ENCODE measurements around the gene S100A14.
A peak's percentile ranks its signal among the peaks of the same experiment; 100 is the strongest.
"Not testable (repeated sequence)": the region's sequence is repeated elsewhere in the genome, so short reads cannot be mapped to it uniquely, and the experiment has no call there.

Gene S100A14

GRCh38 chr1:153578936-153579335 lies 37.2 kb downstream of the S100A14 start:
- Histone ChIP-seq H3K9me3 (ENCODE audit: control insufficient read depth, insufficient read depth, low read length) (no peaks in the 10 kb centered on the region), H3K36me3 (ENCODE audit: insufficient read depth, low read length) (no peaks in the 10 kb centered on the region), H3K9ac (ENCODE audit: low read depth, low read length) (no peak overlapping the region), H3K4me1 (ENCODE audit: insufficient read depth, low read length) (peaks cover 15% of the 10 kb centered on the region)

- H3K4me1 ChIP-seq (ENCODE audit: insufficient read depth, low read length): peaks cover 15% of the 10 kb centered on the region
- no peak overlapping the region for H3K9ac ChIP-seq (ENCODE audit: low read depth, low read length)
- no peaks in the 10 kb centered on the region for H3K36me3 ChIP-seq (ENCODE audit: insufficient read depth, low read length)
- H3K9me3 ChIP-seq (ENCODE audit: control insufficient read depth, insufficient read depth, low read length): no peaks in the 10 kb centered on the region
Measured at GRCh38 chr1:153578490-153578889, 37.6 kb downstream of the S100A14 start.

- Histone ChIP-seq H3K36me3 (ENCODE audit: insufficient read depth, low read length) (no peaks in the 10 kb centered on the region), H3K9me3 (ENCODE audit: control insufficient read depth, insufficient read depth, low read length) (no peaks in the 10 kb centered on the region), H3K9ac (ENCODE audit: low read depth, low read length) (no peak overlapping the region), H3K4me1 (ENCODE audit: insufficient read depth, low read length) (peaks cover 15% of the 10 kb centered on the region)
Measured at GRCh38 chr1:153577624-153578051, 38.5 kb downstream of the S100A14 start.

GRCh38 chr1:153577138-153577537 lies 39.0 kb downstream of the S100A14 start:
- no peak overlapping the region for H3K9ac ChIP-seq (ENCODE audit: low read depth, low read length)
- H3K36me3 ChIP-seq (ENCODE audit: insufficient read depth, low read length): no peaks in the 10 kb centered on the region
- H3K4me1 ChIP-seq (ENCODE audit: insufficient read depth, low read length): peaks cover 15% of the 10 kb centered on the region
- no peaks in the 10 kb centered on the region for H3K9me3 ChIP-seq (ENCODE audit: control insufficient read depth, insufficient read depth, low read length)

GRCh38 chr1:153575497-153575896 lies 40.6 kb downstream of the S100A14 start:
- H3K36me3 ChIP-seq (ENCODE audit: insufficient read depth, low read length); H3K9ac ChIP-seq (ENCODE audit: low read depth, low read length); H3K9me3 ChIP-seq (ENCODE audit: control insufficient read depth, insufficient read depth, low read length): not testable (repeated sequence)
- peaks cover 15% of the 10 kb centered on the region for H3K4me1 ChIP-seq (ENCODE audit: insufficient read depth, low read length)

GRCh38 chr1:153575081-153575491 lies 41.0 kb downstream of the S100A14 start:
- not testable (repeated sequence) for H3K9ac ChIP-seq (ENCODE audit: low read depth, low read length); H3K36me3 ChIP-seq (ENCODE audit: insufficient read depth, low read length); H3K9me3 ChIP-seq (ENCODE audit: control insufficient read depth, insufficient read depth, low read length)
- H3K4me1 ChIP-seq (ENCODE audit: insufficient read depth, low read length): peaks cover 15% of the 10 kb centered on the region

- Histone ChIP-seq H3K36me3 (ENCODE audit: insufficient read depth, low read length) (no peaks in the 10 kb centered on the region), H3K9me3 (ENCODE audit: control insufficient read depth, insufficient read depth, low read length) (no peaks in the 10 kb centered on the region), H3K4me1 (ENCODE audit: insufficient read depth, low read length) (peaks cover 6% of the 10 kb centered on the region), H3K9ac (ENCODE audit: low read depth, low read length) (no peak overlapping the region)
Measured at GRCh38 chr1:153573351-153573750, 42.8 kb downstream of the S100A14 start.

- Histone ChIP-seq H3K9ac (ENCODE audit: low read depth, low read length) (no peak overlapping the region), H3K36me3 (ENCODE audit: insufficient read depth, low read length) (no peaks in the 10 kb centered on the region), H3K9me3 (ENCODE audit: control insufficient read depth, insufficient read depth, low read length) (no peaks in the 10 kb centered on the region), H3K4me1 (ENCODE audit: insufficient read depth, low read length) (peaks cover 8% of the 10 kb centered on the region)
Measured at GRCh38 chr1:153572569-153573015, 43.5 kb downstream of the S100A14 start.

- H3K9ac ChIP-seq (ENCODE audit: low read depth, low read length): no peak overlapping the region
Measured at GRCh38 chr1:153571706-153572105, 44.4 kb downstream of the S100A14 start.

GRCh38 chr1:153570874-153571273 lies 45.3 kb downstream of the S100A14 start:
- peaks cover 19% of the 10 kb centered on the region for H3K4me1 ChIP-seq (ENCODE audit: insufficient read depth, low read length)
- H3K36me3 ChIP-seq (ENCODE audit: insufficient read depth, low read length): no peaks in the 10 kb centered on the region
- H3K9me3 ChIP-seq (ENCODE audit: control insufficient read depth, insufficient read depth, low read length): no peaks in the 10 kb centered on the region
- H3K9ac ChIP-seq (ENCODE audit: low read depth, low read length): no peak overlapping the region

More at GRCh38 chr1:153571706-153572105, 44.4 kb downstream of the S100A14 start:
- Histone ChIP-seq H3K36me3 (ENCODE audit: insufficient read depth, low read length) (no peaks in the 10 kb centered on the region), H3K9me3 (ENCODE audit: control insufficient read depth, insufficient read depth, low read length) (no peaks in the 10 kb centered on the region), H3K4me1 (ENCODE audit: insufficient read depth, low read length) (peaks cover 15% of the 10 kb centered on the region)

- Histone ChIP-seq H3K9me3 (ENCODE audit: control insufficient read depth, insufficient read depth, low read length) (no peaks in the 10 kb centered on the region), H3K36me3 (ENCODE audit: insufficient read depth, low read length) (no peaks in the 10 kb centered on the region), H3K4me1 (ENCODE audit: insufficient read depth, low read length) (peaks cover 27% of the 10 kb centered on the region), H3K9ac (ENCODE audit: low read depth, low read length) (no peak overlapping the region)
Measured at GRCh38 chr1:153569465-153569864, 46.7 kb downstream of the S100A14 start.

GRCh38 chr1:153568367-153569099 lies 47.6 kb downstream of the S100A14 start:
- Histone ChIP-seq H3K9me3 (ENCODE audit: control insufficient read depth, insufficient read depth, low read length) (no peaks in the 10 kb centered on the region), H3K4me1 (ENCODE audit: insufficient read depth, low read length) (peaks cover 27% of the 10 kb centered on the region), H3K36me3 (ENCODE audit: insufficient read depth, low read length) (no peaks in the 10 kb centered on the region), H3K9ac (ENCODE audit: low read depth, low read length) (peak overlapping the region; percentile 40)

GRCh38 chr1:153567621-153568366 lies 48.3 kb downstream of the S100A14 start:
- Histone ChIP-seq H3K36me3 (ENCODE audit: insufficient read depth, low read length) (no peaks in the 10 kb centered on the region), H3K9ac (ENCODE audit: low read depth, low read length) (peak overlapping the region; percentile 40), H3K4me1 (ENCODE audit: insufficient read depth, low read length) (peaks cover 27% of the 10 kb centered on the region), H3K9me3 (ENCODE audit: control insufficient read depth, insufficient read depth, low read length) (no peaks in the 10 kb centered on the region)

- H3K9ac ChIP-seq (ENCODE audit: low read depth, low read length): peak overlapping the region; percentile 31; the same call in 1 of the 2 replicates
Measured at GRCh38 chr1:153566414-153567371, 49.4 kb downstream of the S100A14 start.

More at GRCh38 chr1:153566414-153567371, 49.4 kb downstream of the S100A14 start:
- no peaks in the 10 kb centered on the region for H3K36me3 ChIP-seq (ENCODE audit: insufficient read depth, low read length)
- H3K9me3 ChIP-seq (ENCODE audit: control insufficient read depth, insufficient read depth, low read length): no peaks in the 10 kb centered on the region
- H3K4me1 ChIP-seq (ENCODE audit: insufficient read depth, low read length): peaks cover 27% of the 10 kb centered on the region

Data from ES-I3 (cell line).